HepG2 (cell line): ENCODE results near the gene TBX6. TPM values are rescaled to one million over a fixed set of nuclear protein-coding genes. Genes with fewer than 3 reads are reported as not detected.

Experiments used
- DNMT3B ChIP-seq: conservative IDR thresholded peaks from 2 replicates; pipeline ENCODE4 v1.6.1; 2016; ENCODE audit warnings: missing biosample characterization, control low read depth
- HOXD1 ChIP-seq: sonication (generic); formaldehyde crosslinking; IDR thresholded peaks from 2 replicates; pipeline ENCODE4 v1.5.0; 2020; ENCODE audit warnings: missing genetic modification reagents
- IRF2 ChIP-seq: IDR thresholded peaks from 2 replicates; pipeline ENCODE4 v1.6.1; 2018; ENCODE audit warnings: missing genetic modification reagents, missing compliant biosample characterization
- KLF13 ChIP-seq: sonication (generic); formaldehyde crosslinking; IDR thresholded peaks from 2 replicates; pipeline ENCODE4 v1.4.0; 2020; ENCODE audit warnings: mild to moderate bottlenecking, missing genetic modification reagents
- NONO ChIP-seq, 2 experiments: fragments of 450-650 bp in 1 of 2; sonication (generic) in 1 of 2; formaldehyde crosslinking in 1 of 2; IDR thresholded peaks in 1 of 2; conservative IDR thresholded peaks in 1 of 2; 2 replicates each; pipeline versions ENCODE4 v1.6.1 to v1.8.0; 2017 to 2022; ENCODE audit warnings: mild to moderate bottlenecking in 1 of 2, missing genetic modification reagents in 1 of 2, moderate library complexity in 1 of 2
- POLR2A ChIP-seq, 2 experiments: IDR thresholded peaks; 2 replicates each; pipeline ENCODE4 v1.6.1; 2011; ENCODE audit warnings: low read depth in 2 of 2, low read length in 2 of 2, mild to moderate bottlenecking in 1 of 2, moderate library complexity in 1 of 2; ENCODE audit not compliant: insufficient read depth in 1 of 2
- SMARCC2 ChIP-seq: fragments of 450-650 bp; IDR thresholded peaks from 2 replicates; pipeline ENCODE4 v1.6.1; 2017; ENCODE audit warnings: antibody characterized with exemption, mild to moderate bottlenecking
- SNAI1 ChIP-seq: sonication (generic); formaldehyde crosslinking; IDR thresholded peaks from 2 replicates; pipeline ENCODE4 v1.5.0; 2020; ENCODE audit warnings: mild to moderate bottlenecking, missing genetic modification reagents, borderline replicate concordance
- TMF1 ChIP-seq: sonication (generic); formaldehyde crosslinking; IDR thresholded peaks from 2 replicates; pipeline ENCODE4 v1.8.1; 2022; ENCODE audit warnings: low read depth, missing genetic modification reagents
- ZBTB21 ChIP-seq: sonication (generic); formaldehyde crosslinking; IDR thresholded peaks from 2 replicates; pipeline ENCODE4 v1.4.0; 2020; ENCODE audit warnings: missing genetic modification reagents
- ZFP36 ChIP-seq: fragments of 150-350 bp; IDR thresholded peaks from 2 replicates; pipeline ENCODE4 v1.6.1; 2018; ENCODE audit warnings: borderline replicate concordance, low read length, low read depth; ENCODE audit not compliant: partially characterized antibody
- ZNF124 ChIP-seq: sonication (generic); formaldehyde crosslinking; IDR thresholded peaks from 2 replicates; pipeline ENCODE4 v1.4.0; 2020; ENCODE audit warnings: missing genetic modification reagents
- ZNF30 ChIP-seq: sonication (generic); formaldehyde crosslinking; IDR thresholded peaks from 2 replicates; pipeline ENCODE4 v1.5.0; 2020; ENCODE audit warnings: mild to moderate bottlenecking, missing genetic modification reagents
- ZNF331 ChIP-seq: sonication (generic); formaldehyde crosslinking; IDR thresholded peaks from 2 replicates; pipeline ENCODE4 v1.4.0; 2020; ENCODE audit warnings: missing genetic modification reagents
- ZNF350 ChIP-seq: sonication (generic); formaldehyde crosslinking; IDR thresholded peaks from 2 replicates; pipeline ENCODE4 v1.4.0; 2020; ENCODE audit warnings: mild to moderate bottlenecking, low read depth, missing genetic modification reagents, borderline replicate concordance
- ZNF431 ChIP-seq: sonication (generic); formaldehyde crosslinking; IDR thresholded peaks from 2 replicates; pipeline ENCODE4 v1.9.0; 2022; ENCODE audit warnings: missing genetic modification reagents, low read depth, mild to moderate bottlenecking, borderline replicate concordance
- ZNF441 ChIP-seq: sonication (generic); formaldehyde crosslinking; IDR thresholded peaks from 2 replicates; pipeline ENCODE4 v1.7.0; 2021; ENCODE audit warnings: missing genetic modification reagents, borderline replicate concordance
- ZNF572 ChIP-seq: sonication (generic); formaldehyde crosslinking; IDR thresholded peaks from 2 replicates; pipeline ENCODE4 v1.5.1; 2020; ENCODE audit warnings: mild to moderate bottlenecking, missing genetic modification reagents
- ZNF605 ChIP-seq: sonication (generic); formaldehyde crosslinking; IDR thresholded peaks from 2 replicates; pipeline ENCODE4 v1.8.0; 2022; ENCODE audit warnings: mild to moderate bottlenecking, missing genetic modification reagents
- ZNF644 ChIP-seq: IDR thresholded peaks from 2 replicates; pipeline ENCODE4 v1.6.1; 2016; ENCODE audit warnings: low read depth
- ZNF850 ChIP-seq: sonication (generic); formaldehyde crosslinking; conservative IDR thresholded peaks from 2 replicates; pipeline ENCODE4 v1.9.0; 2021; ENCODE audit warnings: mild to moderate bottlenecking, missing genetic modification reagents
- ZNF891 ChIP-seq: sonication (generic); formaldehyde crosslinking; IDR thresholded peaks from 2 replicates; pipeline ENCODE4 v1.5.0; 2020; ENCODE audit warnings: mild to moderate bottlenecking, missing genetic modification reagents
- polyA plus RNA-seq, 8 experiments: library from polyadenylated mRNA; depleted of rRNA in 3 of 8; stranded (reverse) in 7 of 8; unstranded in 1 of 8; fragments of >200 nt; fragmentation: Illumina TruSeq in 4 of 8; extraction: Trizol in 4 of 8; gene quantifications; 2 replicates each; pipeline versions ENCODE4 v1.2.1 to v1.2.3, GENCODE V29; 2011 to 2016; ENCODE audit warnings: low read depth in 4 of 8, missing spikeins in 1 of 8, mixed read lengths in 1 of 8; ENCODE audit not compliant: insufficient read depth in 1 of 8
- total RNA-seq, 5 experiments: library from RNA; depleted of rRNA; stranded (reverse); fragments of >200 nt; fragmentation: Illumina TruSeq; extraction: Trizol; gene quantifications; 2 replicates each; pipeline ENCODE4 v1.2.3, GENCODE V29; 2016; ENCODE audit warnings: low read depth in 1 of 5
- TF ChIP-seq, protein P1 (sequence below): sonication (generic); formaldehyde crosslinking; IDR thresholded peaks from 2 replicates; pipeline ENCODE4 v1.8.0; 2022; ENCODE audit warnings: mild to moderate bottlenecking, missing genetic modification reagents
- TF ChIP-seq, protein P2 (sequence below): sonication (generic); formaldehyde crosslinking; IDR thresholded peaks from 2 replicates; pipeline ENCODE4 v1.4.0; 2020; ENCODE audit warnings: missing genetic modification reagents, mild to moderate bottlenecking, borderline replicate concordance
- TF ChIP-seq, protein P3 (sequence below): sonication (generic); formaldehyde crosslinking; IDR thresholded peaks from 2 replicates; pipeline ENCODE4 v1.4.0; 2020; ENCODE audit warnings: missing genetic modification reagents

TBX6 gene
- total and polyA plus RNA-seq, 2 of the 13 experiments (the other 11 are each of a cell fraction or from before 2014, with no cell fraction given) = 0.24 to 0.42 TPM

DNA sequence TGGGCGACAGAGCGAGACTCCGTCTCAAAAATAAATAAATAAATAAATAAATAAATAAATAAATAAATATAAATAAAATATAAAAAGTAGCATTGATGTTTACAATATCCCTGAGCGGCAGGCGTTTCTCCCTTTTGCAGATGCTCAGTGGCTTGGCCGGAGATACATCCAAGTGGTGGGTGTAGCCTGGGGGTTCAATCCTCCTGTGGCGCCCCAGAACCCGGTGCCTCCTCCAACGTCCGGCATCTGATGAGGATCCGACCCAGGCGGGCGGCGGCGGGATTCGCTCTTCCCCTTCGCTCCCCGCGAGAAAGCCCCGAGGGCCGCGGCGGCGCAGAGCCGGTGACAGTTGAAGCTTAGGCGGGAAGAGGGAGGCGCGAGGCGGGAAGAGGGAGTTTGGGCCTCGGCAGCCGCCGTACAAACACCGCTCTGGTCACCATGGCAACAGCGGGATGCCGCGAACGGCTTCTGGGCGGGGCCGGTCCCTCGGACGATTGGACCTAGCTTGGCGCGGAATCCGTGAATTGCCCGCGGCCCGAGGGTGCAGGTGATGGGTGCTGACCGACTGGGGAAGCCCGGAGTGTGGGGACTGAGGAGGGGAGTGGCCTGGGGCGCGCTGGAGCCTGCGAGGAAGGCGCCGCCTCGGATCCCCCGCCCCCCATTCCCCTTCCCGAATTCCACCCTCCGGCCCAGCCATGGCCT lies 38.9 kb downstream of the TBX6 start (continued):
- 0 out of 2 replicates have a peak, but pooled peaks have one; percentile 87 for TF ChIP-seq ZNF431
- peak; percentile 51; the same call in 1 of the 2 replicates for TF ChIP-seq ZBTB21 (CRISPR knock-in tag)
- TF ChIP-seq TMF1 (CRISPR knock-in tag) = peak; percentile 99
- TF ChIP-seq ZNF891 (CRISPR knock-in tag) = peak; percentile 98
- TF ChIP-seq IRF2 (CRISPR knock-in tag) = peak; percentile 90
- TF ChIP-seq NONO (IDR thresholded peaks at IDR 0.05) = no peak
- TF ChIP-seq NONO (CRISPR knock-in tag; conservative IDR thresholded peaks at IDR 0.05) = peak; percentile 98
- peak; percentile 97; the same call in 1 of the 2 replicates for TF ChIP-seq ZNF30 (CRISPR knock-in tag)
- TF ChIP-seq HOXD1 (CRISPR knock-in tag) = peak; percentile 88; the same call in 1 of the 2 replicates
- TF ChIP-seq ZNF441 = peak; percentile 65; the same call in 1 of the 2 replicates
- peak; percentile 99 for TF ChIP-seq ZNF605 (CRISPR knock-in tag)
- TF ChIP-seq SMARCC2 = no peak
- TF ChIP-seq ZNF850 (CRISPR knock-in tag) = 0 out of 2 replicates have a peak, but pooled peaks have one; percentile 34
- TF ChIP-seq KLF13 (CRISPR knock-in tag) = peak; percentile 82
- peak; percentile 98 for TF ChIP-seq ZNF124 (CRISPR knock-in tag)
- TF ChIP-seq ZNF331 (CRISPR knock-in tag) = peak; percentile 97
- TF ChIP-seq, protein P1, sequence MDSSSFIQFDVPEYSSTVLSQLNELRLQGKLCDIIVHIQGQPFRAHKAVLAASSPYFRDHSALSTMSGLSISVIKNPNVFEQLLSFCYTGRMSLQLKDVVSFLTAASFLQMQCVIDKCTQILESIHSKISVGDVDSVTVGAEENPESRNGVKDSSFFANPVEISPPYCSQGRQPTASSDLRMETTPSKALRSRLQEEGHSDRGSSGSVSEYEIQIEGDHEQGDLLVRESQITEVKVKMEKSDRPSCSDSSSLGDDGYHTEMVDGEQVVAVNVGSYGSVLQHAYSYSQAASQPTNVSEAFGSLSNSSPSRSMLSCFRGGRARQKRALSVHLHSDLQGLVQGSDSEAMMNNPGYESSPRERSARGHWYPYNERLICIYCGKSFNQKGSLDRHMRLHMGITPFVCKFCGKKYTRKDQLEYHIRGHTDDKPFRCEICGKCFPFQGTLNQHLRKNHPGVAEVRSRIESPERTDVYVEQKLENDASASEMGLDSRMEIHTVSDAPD (CRISPR knock-in tag) = peak; percentile 58; the same call in 1 of the 2 replicates
- TF ChIP-seq, protein P2, sequence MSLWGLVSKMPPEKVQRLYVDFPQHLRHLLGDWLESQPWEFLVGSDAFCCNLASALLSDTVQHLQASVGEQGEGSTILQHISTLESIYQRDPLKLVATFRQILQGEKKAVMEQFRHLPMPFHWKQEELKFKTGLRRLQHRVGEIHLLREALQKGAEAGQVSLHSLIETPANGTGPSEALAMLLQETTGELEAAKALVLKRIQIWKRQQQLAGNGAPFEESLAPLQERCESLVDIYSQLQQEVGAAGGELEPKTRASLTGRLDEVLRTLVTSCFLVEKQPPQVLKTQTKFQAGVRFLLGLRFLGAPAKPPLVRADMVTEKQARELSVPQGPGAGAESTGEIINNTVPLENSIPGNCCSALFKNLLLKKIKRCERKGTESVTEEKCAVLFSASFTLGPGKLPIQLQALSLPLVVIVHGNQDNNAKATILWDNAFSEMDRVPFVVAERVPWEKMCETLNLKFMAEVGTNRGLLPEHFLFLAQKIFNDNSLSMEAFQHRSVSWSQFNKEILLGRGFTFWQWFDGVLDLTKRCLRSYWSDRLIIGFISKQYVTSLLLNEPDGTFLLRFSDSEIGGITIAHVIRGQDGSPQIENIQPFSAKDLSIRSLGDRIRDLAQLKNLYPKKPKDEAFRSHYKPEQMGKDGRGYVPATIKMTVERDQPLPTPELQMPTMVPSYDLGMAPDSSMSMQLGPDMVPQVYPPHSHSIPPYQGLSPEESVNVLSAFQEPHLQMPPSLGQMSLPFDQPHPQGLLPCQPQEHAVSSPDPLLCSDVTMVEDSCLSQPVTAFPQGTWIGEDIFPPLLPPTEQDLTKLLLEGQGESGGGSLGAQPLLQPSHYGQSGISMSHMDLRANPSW (CRISPR knock-in tag) = no peak
- TF ChIP-seq ZNF644 = no peak
- TF ChIP-seq ZNF572 = peak; percentile 69; the same call in 1 of the 2 replicates
- TF ChIP-seq, protein P3, sequence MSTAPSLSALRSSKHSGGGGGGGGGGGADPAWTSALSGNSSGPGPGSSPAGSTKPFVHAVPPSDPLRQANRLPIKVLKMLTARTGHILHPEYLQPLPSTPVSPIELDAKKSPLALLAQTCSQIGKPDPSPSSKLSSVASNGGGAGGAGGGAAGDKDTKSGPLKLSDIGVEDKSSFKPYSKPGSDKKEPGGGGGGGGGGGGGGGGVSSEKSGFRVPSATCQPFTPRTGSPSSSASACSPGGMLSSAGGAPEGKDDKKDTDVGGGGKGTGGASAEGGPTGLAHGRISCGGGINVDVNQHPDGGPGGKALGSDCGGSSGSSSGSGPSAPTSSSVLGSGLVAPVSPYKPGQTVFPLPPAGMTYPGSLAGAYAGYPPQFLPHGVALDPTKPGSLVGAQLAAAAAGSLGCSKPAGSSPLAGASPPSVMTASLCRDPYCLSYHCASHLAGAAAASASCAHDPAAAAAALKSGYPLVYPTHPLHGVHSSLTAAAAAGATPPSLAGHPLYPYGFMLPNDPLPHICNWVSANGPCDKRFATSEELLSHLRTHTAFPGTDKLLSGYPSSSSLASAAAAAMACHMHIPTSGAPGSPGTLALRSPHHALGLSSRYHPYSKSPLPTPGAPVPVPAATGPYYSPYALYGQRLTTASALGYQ = 0 out of 2 replicates have a peak, but pooled peaks have one; percentile 63
- peak; percentile 52 for TF ChIP-seq SNAI1
- TF ChIP-seq DNMT3B (CRISPR knock-in tag) = no peak
- TF ChIP-seq ZNF350 (CRISPR knock-in tag) = peak; percentile 92; the same call in 1 of the 2 replicates
- no peak for TF ChIP-seq ZFP36
- no peak for TF ChIP-seq POLR2A (IDR thresholded peaks at IDR 0.05; ENCODE audit: insufficient read depth in 1 of 2, low read depth in 2 of 2, low read length in 2 of 2)
